ENCODE data around the gene FSD2. TPM values are rescaled to one million over a fixed set of nuclear protein-coding genes. Genes with fewer than 3 reads are reported as not detected.
"Not testable (repeated sequence)": the region's sequence is repeated elsewhere in the genome, so short reads cannot be mapped to it uniquely, and the experiment has no call there.

The FSD2 gene
- total RNA-seq, 1 donor from 2014 or later: not detected

DNA sequence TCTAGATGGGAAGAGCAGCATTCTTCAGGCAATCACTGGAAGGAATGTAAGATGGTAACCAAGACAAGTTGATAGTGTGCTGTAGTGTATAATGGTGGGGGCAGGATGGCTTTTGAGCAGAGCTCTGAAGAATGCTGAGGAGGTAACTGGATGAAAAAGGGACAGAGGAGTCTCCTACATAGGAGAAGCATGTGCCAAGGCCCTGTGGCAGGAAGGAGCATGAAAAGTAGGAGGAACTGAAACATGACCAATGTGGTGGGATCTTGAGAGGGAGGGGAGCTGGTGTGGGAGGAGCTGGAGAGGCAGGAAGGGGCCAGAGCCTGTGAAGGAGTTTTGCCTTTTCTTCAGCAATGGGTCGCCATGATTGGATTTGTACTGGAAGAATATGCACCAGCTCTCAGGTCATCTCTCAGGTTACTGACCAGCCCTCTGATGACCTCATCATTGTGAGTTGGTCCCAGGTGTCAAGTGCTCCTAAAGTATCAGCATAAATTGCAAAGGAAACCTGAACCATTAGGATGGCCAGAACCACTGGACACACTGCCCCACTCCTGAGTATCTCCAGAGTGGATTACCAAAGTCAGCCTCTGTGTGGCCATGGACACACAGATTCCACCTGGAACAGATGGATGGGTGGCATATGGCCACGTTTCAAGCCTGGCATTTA is 38.6 kb downstream of the FSD2 start:
- H3K27me3 Mint-ChIP-seq: no peaks in the 10 kb centered on the region
- no peak overlapping the region for H3K4me3 Mint-ChIP-seq
- no peak for DNase-seq (ENCODE audit: extremely low spot score, unreplicated experiment)
- H3K36me3 Mint-ChIP-seq: peaks cover 5% of the 10 kb centered on the region
- no peak overlapping the region for H3K27ac Mint-ChIP-seq
- TF ChIP-seq, protein P1, sequence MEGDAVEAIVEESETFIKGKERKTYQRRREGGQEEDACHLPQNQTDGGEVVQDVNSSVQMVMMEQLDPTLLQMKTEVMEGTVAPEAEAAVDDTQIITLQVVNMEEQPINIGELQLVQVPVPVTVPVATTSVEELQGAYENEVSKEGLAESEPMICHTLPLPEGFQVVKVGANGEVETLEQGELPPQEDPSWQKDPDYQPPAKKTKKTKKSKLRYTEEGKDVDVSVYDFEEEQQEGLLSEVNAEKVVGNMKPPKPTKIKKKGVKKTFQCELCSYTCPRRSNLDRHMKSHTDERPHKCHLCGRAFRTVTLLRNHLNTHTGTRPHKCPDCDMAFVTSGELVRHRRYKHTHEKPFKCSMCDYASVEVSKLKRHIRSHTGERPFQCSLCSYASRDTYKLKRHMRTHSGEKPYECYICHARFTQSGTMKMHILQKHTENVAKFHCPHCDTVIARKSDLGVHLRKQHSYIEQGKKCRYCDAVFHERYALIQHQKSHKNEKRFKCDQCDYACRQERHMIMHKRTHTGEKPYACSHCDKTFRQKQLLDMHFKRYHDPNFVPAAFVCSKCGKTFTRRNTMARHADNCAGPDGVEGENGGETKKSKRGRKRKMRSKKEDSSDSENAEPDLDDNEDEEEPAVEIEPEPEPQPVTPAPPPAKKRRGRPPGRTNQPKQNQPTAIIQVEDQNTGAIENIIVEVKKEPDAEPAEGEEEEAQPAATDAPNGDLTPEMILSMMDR (conservative IDR thresholded peaks at IDR 0.05): no peak
- H3K9me3 Mint-ChIP-seq: no peaks in the 10 kb centered on the region
- H3K4me1 Mint-ChIP-seq (ENCODE audit: unreplicated experiment): no peaks in the 10 kb centered on the region

DNA sequence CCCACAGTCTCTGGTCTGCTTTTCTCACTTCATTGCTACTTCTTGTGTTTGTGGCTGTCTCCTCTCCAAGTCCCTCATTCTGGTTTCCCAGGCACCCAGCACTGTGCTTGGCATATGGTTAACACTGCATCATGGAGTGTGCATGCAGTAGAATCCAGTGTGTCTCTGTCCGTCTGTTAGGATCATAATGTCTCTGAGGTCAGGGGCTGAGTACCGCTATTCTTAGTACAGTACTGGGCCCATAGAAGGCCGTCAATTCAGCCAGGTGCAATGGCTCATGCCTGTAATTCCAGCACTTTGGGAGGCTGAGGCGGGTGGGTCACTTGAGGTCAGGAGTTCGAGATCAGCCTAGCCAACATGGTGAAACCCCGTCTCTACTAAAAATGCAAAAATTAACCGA is 39.7 kb downstream of the FSD2 start:
- not testable (repeated sequence) for H3K4me1 Mint-ChIP-seq (ENCODE audit: unreplicated experiment); H3K27ac Mint-ChIP-seq; H3K36me3 Mint-ChIP-seq; DNase-seq (ENCODE audit: extremely low spot score, unreplicated experiment); H3K9me3 Mint-ChIP-seq; H3K4me3 Mint-ChIP-seq; H3K27me3 Mint-ChIP-seq

DNA sequence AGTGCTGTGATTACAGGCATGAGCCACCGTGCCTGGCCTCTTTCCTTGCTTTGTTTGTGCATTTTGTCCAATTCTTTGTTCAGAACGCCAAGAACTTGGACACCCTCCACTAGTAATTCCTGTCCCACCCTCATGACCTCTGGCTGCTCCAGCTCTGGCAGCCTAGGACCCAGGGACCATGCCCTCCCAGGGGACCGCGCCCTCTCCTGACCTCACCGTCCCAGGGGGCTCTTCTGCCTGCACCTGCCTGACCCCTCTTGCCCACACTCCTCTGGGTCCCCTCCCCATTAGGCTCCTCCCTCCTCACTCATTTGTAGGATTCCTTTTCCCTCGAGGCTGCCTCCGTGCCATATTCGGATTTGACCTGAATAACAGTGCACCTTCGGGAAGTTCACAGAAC is 41.1 kb downstream of the FSD2 start:
- no peak overlapping the region for H3K27ac Mint-ChIP-seq
- no peak for DNase-seq (ENCODE audit: extremely low spot score, unreplicated experiment)
- no peak overlapping the region for H3K4me3 Mint-ChIP-seq
- no peaks in the 10 kb centered on the region for H3K9me3 Mint-ChIP-seq
- H3K27me3 Mint-ChIP-seq: no peaks in the 10 kb centered on the region
- H3K4me1 Mint-ChIP-seq (ENCODE audit: unreplicated experiment): no peaks in the 10 kb centered on the region
- peaks cover 9% of the 10 kb centered on the region for H3K36me3 Mint-ChIP-seq
- TF ChIP-seq, protein P1 (conservative IDR thresholded peaks at IDR 0.05): no peak

DNA sequence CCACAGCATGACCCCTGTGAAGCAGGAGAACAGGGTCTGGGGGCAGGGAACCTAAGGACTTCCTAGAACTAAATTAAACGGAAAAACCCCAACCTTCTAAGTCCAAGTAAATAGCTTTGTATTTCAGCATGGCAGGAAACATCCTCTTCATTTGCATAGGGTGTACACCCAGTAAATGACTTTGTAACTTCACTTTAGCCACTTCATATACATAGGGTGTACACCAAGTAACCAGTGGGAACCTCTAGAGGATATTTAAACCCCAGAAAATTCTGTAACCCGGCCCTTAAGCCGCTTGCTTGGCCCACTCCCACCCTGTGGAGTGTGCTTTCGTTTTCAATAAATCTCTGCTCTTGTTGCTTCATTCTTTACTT is 41.8 kb downstream of the FSD2 start:
- Mint-ChIP-seq H3K4me1 (ENCODE audit: unreplicated experiment) (no peaks in the 10 kb centered on the region), H3K27me3 (no peaks in the 10 kb centered on the region)
- TF ChIP-seq, protein P1 (conservative IDR thresholded peaks at IDR 0.05): no peak

GRCh38 chr15:82763361-82764116 is 42.3 kb downstream of the FSD2 start:
- peaks cover 9% of the 10 kb centered on the region for H3K36me3 Mint-ChIP-seq
- no peaks in the 10 kb centered on the region for H3K9me3 Mint-ChIP-seq
- H3K4me1 Mint-ChIP-seq (ENCODE audit: unreplicated experiment): no peaks in the 10 kb centered on the region
- no peaks in the 10 kb centered on the region for H3K27me3 Mint-ChIP-seq
- H3K27ac Mint-ChIP-seq: no peak overlapping the region
- no peak for DNase-seq (ENCODE audit: extremely low spot score, unreplicated experiment)
- no peak overlapping the region for H3K4me3 Mint-ChIP-seq
- TF ChIP-seq, protein P1 (conservative IDR thresholded peaks at IDR 0.05): no peak

More for the DNA sequence above, 41.8 kb downstream of the FSD2 start:
- H3K9me3 Mint-ChIP-seq: no peaks in the 10 kb centered on the region
- no peak overlapping the region for H3K4me3 Mint-ChIP-seq
- H3K27ac Mint-ChIP-seq: no peak overlapping the region
- H3K36me3 Mint-ChIP-seq: peaks cover 9% of the 10 kb centered on the region
- DNase-seq (ENCODE audit: extremely low spot score, unreplicated experiment): no peak

DNA sequence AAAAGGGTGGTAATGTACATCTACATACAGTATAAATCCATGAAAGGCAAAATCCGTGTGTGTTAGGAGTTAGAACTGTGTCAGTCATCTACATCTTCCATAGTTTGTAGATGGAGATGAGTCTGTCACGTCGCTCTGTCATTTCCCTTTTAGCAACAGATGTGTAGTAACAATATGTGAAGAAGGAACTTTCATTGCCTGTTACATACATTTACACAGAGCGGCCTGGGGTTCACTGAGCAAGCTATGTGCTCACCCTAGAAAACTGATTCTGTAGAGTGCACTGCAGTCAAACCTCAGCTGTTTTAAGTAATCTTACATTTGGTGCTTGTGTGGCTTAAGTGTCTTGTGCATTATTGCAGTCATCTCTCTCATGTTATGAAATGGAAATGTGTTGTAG is 54.6 kb downstream of the FSD2 start:
- TF ChIP-seq, protein P1 (conservative IDR thresholded peaks at IDR 0.05): no peak
- H3K9me3 Mint-ChIP-seq: no peaks in the 10 kb centered on the region
- no peak for DNase-seq (ENCODE audit: extremely low spot score, unreplicated experiment)
- no peaks in the 10 kb centered on the region for H3K27me3 Mint-ChIP-seq
- peak overlapping the region; percentile 100 for H3K4me3 Mint-ChIP-seq
- peaks cover 15% of the 10 kb centered on the region for H3K4me1 Mint-ChIP-seq (ENCODE audit: unreplicated experiment)
- H3K27ac Mint-ChIP-seq: peak overlapping the region; percentile 97
- peaks cover 19% of the 10 kb centered on the region for H3K36me3 Mint-ChIP-seq

Data from type B pancreatic cell (in vitro differentiated cells).